HL-60 (cell line): ENCODE results near the gene TTYH2.

ENCODE experiments used
- CTCF ChIP-seq: IDR thresholded peaks from one replicate; pipeline ENCODE4 v1.5.1; 2011; ENCODE audit warnings: low read length, control low read depth, inconsistent platforms; ENCODE audit not compliant: insufficient read depth
- SPI1 ChIP-seq: IDR thresholded peaks from 2 replicates; pipeline ENCODE4 v1.6.1; 2012; ENCODE audit warnings: low read depth, mild to moderate bottlenecking, borderline replicate concordance

GRCh38 chr17:74219576-74220133 lies 6.3 kb downstream of the TTYH2 start:
- no peak for TF ChIP-seq CTCF
- TF ChIP-seq SPI1 = no peak
